ENCODE data around the gene ZNF689.

DNA sequence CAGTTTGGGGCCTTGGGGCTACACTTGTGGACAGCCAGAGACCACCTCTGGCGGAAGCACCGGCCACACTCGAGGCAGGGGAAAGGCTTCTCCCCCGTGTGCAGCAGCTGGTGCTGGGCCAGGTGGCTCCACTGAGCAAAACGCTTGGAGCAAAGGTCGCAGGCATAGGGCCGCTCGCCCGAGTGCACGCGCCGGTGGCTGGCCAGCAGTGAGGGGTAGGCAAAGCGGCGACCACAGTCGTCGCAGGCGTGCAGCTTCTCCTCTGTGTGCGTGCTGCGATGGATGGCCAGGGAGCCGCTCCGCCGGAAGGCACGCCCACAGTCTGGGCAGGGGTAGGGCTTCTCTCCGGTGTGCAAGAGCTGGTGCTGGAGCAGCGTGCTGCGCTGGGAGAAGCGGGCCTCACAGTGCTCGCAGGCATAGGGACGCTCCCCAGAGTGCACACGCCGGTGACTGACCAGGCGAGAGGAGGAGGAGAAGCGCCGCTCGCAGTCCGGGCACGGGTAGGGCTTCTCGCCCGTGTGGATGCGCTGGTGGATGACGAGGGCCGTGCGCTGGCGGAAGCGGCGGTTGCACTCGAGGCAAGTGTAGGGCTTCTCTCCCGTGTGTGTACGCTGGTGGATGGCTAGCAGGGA is 5.8 kb downstream of the ZNF689 start:
- TF ChIP-seq POLR2A (IDR thresholded peaks at IDR 0.05), result no peak
- TF ChIP-seq, protein P1, sequence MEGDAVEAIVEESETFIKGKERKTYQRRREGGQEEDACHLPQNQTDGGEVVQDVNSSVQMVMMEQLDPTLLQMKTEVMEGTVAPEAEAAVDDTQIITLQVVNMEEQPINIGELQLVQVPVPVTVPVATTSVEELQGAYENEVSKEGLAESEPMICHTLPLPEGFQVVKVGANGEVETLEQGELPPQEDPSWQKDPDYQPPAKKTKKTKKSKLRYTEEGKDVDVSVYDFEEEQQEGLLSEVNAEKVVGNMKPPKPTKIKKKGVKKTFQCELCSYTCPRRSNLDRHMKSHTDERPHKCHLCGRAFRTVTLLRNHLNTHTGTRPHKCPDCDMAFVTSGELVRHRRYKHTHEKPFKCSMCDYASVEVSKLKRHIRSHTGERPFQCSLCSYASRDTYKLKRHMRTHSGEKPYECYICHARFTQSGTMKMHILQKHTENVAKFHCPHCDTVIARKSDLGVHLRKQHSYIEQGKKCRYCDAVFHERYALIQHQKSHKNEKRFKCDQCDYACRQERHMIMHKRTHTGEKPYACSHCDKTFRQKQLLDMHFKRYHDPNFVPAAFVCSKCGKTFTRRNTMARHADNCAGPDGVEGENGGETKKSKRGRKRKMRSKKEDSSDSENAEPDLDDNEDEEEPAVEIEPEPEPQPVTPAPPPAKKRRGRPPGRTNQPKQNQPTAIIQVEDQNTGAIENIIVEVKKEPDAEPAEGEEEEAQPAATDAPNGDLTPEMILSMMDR (IDR thresholded peaks at IDR 0.05), result no peak

Data from sigmoid colon (tissue), 3 donors.